GM12864 (cell line): ENCODE measurements around the gene SYCP2.

Experiments used
- DNase-seq: peaks from one replicate; pipeline ENCODE4 v3.0.0-alpha.2; 2011; ENCODE audit warnings: low read depth
- H3K4me3 ChIP-seq: 2 replicates; pipeline ENCODE4 v1.5.1; 2011; ENCODE audit warnings: mild to moderate bottlenecking, low read depth, low read length, control low read depth
- CTCF ChIP-seq: IDR thresholded peaks from 2 replicates; pipeline ENCODE4 v1.5.1; 2011; ENCODE audit warnings: low read depth, mild to moderate bottlenecking, moderate library complexity, low read length, control low read depth, inconsistent platforms; ENCODE audit errors: missing control alignments

The SYCP2 gene

GRCh38 chr20:59819496-59820203, 113.8 kb downstream of the SYCP2 start:
- no peak overlapping the region for H3K4me3 ChIP-seq
- DNase-seq, result no peak
- no peak for TF ChIP-seq CTCF

GRCh38 chr20:59818911-59819310, 114.5 kb downstream of the SYCP2 start:
- no peak for DNase-seq
- no peak overlapping the region for H3K4me3 ChIP-seq
- no peak for TF ChIP-seq CTCF

- H3K4me3 ChIP-seq, result no peak overlapping the region
- no peak for TF ChIP-seq CTCF
- DNase-seq, result no peak
Observed at GRCh38 chr20:59817846-59818615, 115.4 kb downstream of the SYCP2 start.

- H3K4me3 ChIP-seq, result no peak overlapping the region
- no peak for DNase-seq
- TF ChIP-seq CTCF, result no peak
Observed at GRCh38 chr20:59817406-59817805, 116.0 kb downstream of the SYCP2 start.

- no peak overlapping the region for H3K4me3 ChIP-seq
- no peak for TF ChIP-seq CTCF
- DNase-seq, result no peak
Observed at GRCh38 chr20:59816146-59816738, 117.2 kb downstream of the SYCP2 start.

- H3K4me3 ChIP-seq, result no peak overlapping the region
- TF ChIP-seq CTCF, result no peak
- DNase-seq, result no peak
Observed at GRCh38 chr20:59814840-59815340, 118.5 kb downstream of the SYCP2 start.
